Mucosa of descending colon (tissue), 3 donors: ENCODE measurements around the gene C2orf81. TPM values are rescaled to one million over a fixed set of nuclear protein-coding genes. Genes with fewer than 3 reads are reported as not detected.

Source experiments
- ATAC-seq: fragments of 200-7000 bp; cut with Tn5 transposase; one replicate; pipeline ENCODE4 v1.9.1; 2020; ENCODE audit warnings: mild to moderate bottlenecking, moderate library complexity
- DNase-seq, 3 donors: peaks; one replicate each; pipeline ENCODE4 v3.0.0-alpha.2; 2020
- H3K36me3 ChIP-seq: fragments of 200-600 bp; one replicate; pipeline ENCODE4 v1.8.0; 2021; ENCODE audit warnings: low read depth, mild to moderate bottlenecking
- H3K4me1 ChIP-seq: fragments of 200-600 bp; one replicate; pipeline ENCODE4 v1.8.0; 2021; ENCODE audit warnings: low read depth, mild to moderate bottlenecking
- H3K4me3 ChIP-seq: fragments of 200-600 bp; one replicate; pipeline ENCODE4 v1.8.0; 2021; ENCODE audit warnings: mild to moderate bottlenecking
- H3K9me3 ChIP-seq: fragments of 200-600 bp; one replicate; pipeline ENCODE4 v1.8.0; 2021; ENCODE audit warnings: mild to moderate bottlenecking
- intact Hi-C, 2 donors: fragments of 100-400 bp; cut with DNase I in 1 of 2; cut with micrococcal nuclease in 1 of 2; formaldehyde crosslinking; loops; one replicate each; pipeline versions ENCODE4 v1.11.0 to v1.11.1; 2022; cut with DNase I, micrococcal nuclease
- total RNA-seq, 3 donors: library from RNA; stranded (reverse); fragmentation: NEBNext Ultra II Directional in 2 of 3; extraction: Animal tissue kit (Norgen Biotek cat#: 25700) in 2 of 3; gene quantifications; one replicate each; pipeline versions ENCODE4 v1.2.1 to v1.2.4, GENCODE V29; 2021 to 2023
- TF ChIP-seq, protein P1 (sequence below): fragments of 200-600 bp; IDR thresholded peaks from one replicate; pipeline ENCODE4 v1.8.0; 2022; ENCODE audit warnings: antibody characterized with exemption, mild to moderate bottlenecking
- donor health status: DM: no; HTN: no; CAD: no; lungs with moderate emphysema.
- donor health status: DM: no; HTN: no; CAD: no.
- donor health status: DM: no; HTN: yes; CAD: no.

Gene C2orf81
- total RNA-seq, 3 donors from 2014 or later, result 0.53 to 2.3 (median 1.9) TPM

DNA sequence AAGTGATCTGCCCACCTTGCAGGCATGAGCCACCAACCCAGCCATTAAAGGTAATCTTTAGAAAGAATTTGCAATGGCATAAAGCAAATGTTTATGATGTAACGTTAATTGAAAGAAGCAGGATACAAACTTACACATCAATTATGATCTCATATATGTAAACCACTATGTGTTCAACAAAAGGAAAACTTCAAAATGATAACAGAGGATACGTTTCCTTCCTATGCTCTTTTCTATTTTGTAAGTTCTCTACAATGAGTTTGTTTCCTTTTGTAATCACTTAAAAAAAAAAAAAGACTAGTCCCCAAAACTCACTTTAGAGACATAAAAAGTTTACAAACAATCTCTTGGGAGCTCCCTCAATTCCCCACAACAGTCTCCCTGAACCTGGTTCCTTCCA is 1.4 kb downstream of the C2orf81 start:
- ATAC-seq (no peak), DNase-seq (no peak)
- Histone ChIP-seq H3K4me1 (peaks cover 12% of the 10 kb centered on the region), H3K9me3 (no peaks in the 10 kb centered on the region), H3K4me3 (no peak overlapping the region), H3K36me3 (no peaks in the 10 kb centered on the region)
- intact Hi-C loops, result no loop called here
- TF ChIP-seq, protein P1, sequence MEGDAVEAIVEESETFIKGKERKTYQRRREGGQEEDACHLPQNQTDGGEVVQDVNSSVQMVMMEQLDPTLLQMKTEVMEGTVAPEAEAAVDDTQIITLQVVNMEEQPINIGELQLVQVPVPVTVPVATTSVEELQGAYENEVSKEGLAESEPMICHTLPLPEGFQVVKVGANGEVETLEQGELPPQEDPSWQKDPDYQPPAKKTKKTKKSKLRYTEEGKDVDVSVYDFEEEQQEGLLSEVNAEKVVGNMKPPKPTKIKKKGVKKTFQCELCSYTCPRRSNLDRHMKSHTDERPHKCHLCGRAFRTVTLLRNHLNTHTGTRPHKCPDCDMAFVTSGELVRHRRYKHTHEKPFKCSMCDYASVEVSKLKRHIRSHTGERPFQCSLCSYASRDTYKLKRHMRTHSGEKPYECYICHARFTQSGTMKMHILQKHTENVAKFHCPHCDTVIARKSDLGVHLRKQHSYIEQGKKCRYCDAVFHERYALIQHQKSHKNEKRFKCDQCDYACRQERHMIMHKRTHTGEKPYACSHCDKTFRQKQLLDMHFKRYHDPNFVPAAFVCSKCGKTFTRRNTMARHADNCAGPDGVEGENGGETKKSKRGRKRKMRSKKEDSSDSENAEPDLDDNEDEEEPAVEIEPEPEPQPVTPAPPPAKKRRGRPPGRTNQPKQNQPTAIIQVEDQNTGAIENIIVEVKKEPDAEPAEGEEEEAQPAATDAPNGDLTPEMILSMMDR, result no peak

DNA sequence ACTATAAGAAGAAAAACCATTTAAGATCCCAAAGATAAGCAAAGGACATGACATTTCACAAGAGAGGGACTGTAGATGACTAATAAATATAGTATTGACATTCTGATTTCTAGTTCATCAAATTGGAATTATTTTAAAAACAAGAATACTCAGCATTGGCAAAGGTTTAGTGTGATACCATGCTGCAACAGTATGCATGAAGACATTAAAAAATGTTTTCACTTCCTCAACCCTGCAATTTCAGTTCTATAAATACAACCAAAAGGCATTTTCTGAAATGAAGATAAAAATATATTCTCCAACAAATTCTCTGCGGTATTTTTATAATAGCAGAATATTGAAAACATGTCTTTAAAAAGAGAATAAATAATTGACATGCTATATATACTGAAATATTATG is 2.1 kb downstream of the C2orf81 start:
- Histone ChIP-seq H3K4me3 (no peak overlapping the region), H3K9me3 (no peaks in the 10 kb centered on the region), H3K4me1 (peaks cover 14% of the 10 kb centered on the region), H3K36me3 (no peaks in the 10 kb centered on the region)
- ATAC-seq (no peak), DNase-seq (no peak)
- intact Hi-C loops, result no loop called here
- TF ChIP-seq, protein P1, result no peak

DNA sequence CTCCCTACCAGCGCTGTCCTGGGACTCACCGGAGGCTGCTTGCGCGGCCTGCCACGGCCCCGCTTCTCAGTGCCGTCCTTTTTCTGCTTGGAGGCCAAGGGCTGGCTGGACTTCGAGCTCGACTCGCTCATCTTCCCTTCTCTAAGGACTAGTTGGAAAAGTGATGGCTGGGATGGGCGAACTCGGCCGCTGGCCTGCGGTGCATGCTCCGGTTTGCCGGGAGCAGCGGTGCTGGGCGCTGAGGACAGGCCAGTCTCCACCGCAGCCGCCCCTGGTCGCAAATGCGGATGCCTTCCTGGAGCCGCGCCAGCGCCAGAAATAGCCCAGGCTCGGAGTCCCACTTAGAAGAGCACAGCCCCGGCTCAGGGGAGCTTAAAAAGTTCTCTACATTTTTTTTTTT is 3.1 kb downstream of the C2orf81 start:
- Histone ChIP-seq H3K4me1 (peaks cover 18% of the 10 kb centered on the region), H3K36me3 (no peaks in the 10 kb centered on the region), H3K4me3 (no peak overlapping the region), H3K9me3 (no peaks in the 10 kb centered on the region)
- no peak for DNase-seq
- no peak for ATAC-seq
- intact Hi-C loops, result no loop called here
- TF ChIP-seq, protein P1, result no peak

DNA sequence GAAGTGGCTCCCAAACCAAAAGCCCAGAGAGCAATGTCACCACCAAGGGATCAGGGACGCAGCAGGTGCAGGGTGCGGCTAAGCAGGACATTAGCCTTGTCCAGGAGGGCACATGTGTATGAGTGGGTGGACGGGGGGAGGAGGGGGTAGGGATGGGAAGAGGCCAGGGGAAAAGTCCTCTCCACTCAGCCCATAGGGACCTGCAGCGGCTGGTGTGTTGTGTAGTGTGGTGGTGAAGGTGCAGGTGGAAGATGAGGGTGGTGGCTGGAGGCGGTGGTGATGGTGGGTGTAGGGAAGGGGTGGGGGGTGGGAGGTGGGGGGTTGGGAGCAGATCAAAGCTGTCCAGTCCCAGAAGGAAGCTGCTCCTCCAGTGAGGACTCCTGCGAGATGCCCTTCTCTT is 3.7 kb downstream of the C2orf81 start:
- H3K4me1 ChIP-seq, result peaks cover 18% of the 10 kb centered on the region

DNA sequence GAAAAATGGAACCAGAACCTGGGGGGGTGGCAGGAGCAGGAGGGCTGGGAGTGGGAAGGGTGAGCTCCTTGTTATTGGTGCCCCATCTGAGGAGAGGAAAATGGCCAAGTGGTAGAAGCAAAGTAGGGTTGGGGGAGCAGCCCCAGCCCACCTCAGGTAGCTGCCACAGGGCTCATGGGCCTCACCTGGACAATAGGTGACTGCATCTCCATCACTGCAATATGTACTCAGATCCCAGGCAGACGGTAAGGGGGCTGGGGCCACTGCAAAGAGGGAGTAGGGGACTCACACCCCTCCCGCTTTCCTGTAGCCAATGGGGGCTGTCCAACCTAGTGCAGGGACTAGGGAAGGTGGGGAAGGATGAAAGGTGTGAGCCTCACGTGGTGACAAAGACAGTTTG is 4.2 kb downstream of the C2orf81 start:
- intact Hi-C loops, result no loop called here
- TF ChIP-seq, protein P1, result no peak
- peaks cover 18% of the 10 kb centered on the region for H3K4me1 ChIP-seq
- DNase-seq (no peak), ATAC-seq (no peak)
- H3K4me3 ChIP-seq, result no peak overlapping the region
- H3K9me3 ChIP-seq, result no peaks in the 10 kb centered on the region
- no peaks in the 10 kb centered on the region for H3K36me3 ChIP-seq

More for the DNA sequence above, 3.7 kb downstream of the C2orf81 start:
- TF ChIP-seq, protein P1, result no peak
- Histone ChIP-seq H3K4me3 (no peak overlapping the region), H3K9me3 (no peaks in the 10 kb centered on the region), H3K36me3 (no peaks in the 10 kb centered on the region)
- intact Hi-C loops, result no loop called here
- DNase-seq (no peak), ATAC-seq (no peak)

DNA sequence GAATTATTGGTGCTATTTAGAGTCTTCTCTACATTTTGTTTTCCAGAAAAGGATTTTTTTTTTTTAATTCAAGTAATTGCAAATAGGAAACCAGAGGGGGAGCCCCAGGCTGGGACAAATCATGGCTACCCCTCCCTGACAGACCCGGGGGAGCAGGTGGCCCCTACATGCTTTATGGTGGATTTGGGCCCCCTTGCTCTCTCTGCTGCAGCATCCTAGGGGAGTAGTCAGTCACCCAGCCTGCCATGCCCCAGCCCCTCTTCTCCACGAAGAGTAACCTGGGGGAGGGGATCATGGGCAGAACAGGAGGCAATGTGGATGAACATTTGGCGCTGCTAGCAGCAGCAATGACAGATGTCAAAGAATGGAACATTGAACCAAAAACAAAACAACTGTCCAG is 4.6 kb downstream of the C2orf81 start:
- Histone ChIP-seq H3K4me3 (no peak overlapping the region), H3K36me3 (no peaks in the 10 kb centered on the region), H3K4me1 (peaks cover 13% of the 10 kb centered on the region), H3K9me3 (no peaks in the 10 kb centered on the region)
- ATAC-seq, result no peak
- DNase-seq, result no peak
- intact Hi-C loops, result no loop called here
- TF ChIP-seq, protein P1, result no peak
